Effector CD8-positive, alpha-beta T cell (primary cell): ENCODE results near the gene COL20A1.

Source experiments
- DNase-seq: peaks from one replicate; lab custom pipeline; 2025; lab: John Stamatoyannopoulos, UW

The COL20A1 gene

DNA sequence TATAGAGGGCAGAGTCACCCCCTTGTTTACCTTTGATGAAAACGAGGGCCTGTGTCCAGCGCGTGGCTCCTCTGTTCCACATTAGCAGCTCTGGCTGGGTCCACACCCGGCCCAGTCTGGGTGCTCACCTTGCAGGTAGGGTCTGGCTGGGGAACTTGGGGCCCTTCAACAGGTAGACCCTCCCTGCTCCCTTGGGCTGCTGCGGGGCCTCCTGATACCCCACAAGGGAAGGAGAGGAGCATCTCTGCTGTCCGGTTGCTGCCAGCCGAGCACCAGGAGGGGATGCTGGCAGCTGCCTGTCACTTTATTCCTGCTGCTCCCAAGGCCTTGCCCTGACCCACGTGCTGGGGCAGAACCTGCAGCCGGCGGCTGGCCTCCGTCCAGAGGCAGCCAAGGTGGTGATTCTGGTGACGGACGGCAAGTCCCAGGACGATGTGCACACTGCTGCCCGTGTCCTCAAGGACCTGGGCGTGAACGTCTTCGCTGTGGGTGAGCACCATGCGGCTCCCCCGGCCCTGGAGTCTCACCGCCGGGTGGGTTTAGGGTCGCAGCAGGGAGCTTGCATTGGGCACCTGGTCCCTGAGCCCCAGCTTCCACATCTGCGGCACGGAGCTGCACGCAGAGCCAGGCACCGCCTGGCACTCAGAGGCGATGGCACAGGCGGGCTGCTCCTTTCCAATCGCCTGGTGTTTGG lies 15.4 kb downstream of the COL20A1 start:
- no peak for DNase-seq

DNA sequence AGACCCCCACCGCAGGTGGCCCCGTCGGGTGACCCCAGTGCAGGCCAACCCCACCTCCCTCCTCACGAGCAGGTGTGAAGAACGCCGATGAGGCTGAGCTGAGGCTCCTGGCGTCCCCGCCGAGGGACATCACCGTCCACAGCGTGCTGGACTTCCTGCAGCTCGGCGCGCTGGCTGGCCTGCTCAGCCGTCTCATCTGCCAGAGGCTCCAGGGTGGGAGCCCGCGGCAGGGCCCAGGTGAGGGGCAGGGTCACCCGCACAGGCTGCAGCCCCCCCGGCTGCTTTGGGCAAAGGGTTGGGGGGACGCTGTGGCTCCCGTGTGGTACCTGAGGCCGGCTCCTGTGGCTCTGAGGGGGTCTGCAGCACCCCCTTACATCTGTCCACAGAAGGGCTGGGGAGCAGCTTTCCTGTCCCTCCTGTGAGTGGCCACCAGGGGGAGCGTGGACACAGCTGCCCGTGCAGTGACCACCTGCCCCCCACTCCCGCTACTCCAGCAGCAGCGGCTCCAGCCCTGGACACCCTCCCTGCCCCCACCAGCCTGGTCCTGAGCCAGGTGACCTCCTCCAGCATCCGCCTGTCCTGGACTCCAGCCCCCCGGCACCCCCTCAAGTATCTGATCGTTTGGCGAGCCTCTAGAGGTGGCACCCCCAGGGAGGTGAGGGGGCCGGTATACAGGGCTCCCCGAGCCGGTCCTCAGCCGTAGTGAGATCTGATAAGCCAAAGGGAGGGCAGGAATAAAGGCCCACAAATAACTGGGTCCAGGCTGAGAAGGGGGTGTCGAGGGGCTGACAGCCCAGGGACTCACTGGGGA lies 16.5 kb downstream of the COL20A1 start:
- DNase-seq: no peak

DNA sequence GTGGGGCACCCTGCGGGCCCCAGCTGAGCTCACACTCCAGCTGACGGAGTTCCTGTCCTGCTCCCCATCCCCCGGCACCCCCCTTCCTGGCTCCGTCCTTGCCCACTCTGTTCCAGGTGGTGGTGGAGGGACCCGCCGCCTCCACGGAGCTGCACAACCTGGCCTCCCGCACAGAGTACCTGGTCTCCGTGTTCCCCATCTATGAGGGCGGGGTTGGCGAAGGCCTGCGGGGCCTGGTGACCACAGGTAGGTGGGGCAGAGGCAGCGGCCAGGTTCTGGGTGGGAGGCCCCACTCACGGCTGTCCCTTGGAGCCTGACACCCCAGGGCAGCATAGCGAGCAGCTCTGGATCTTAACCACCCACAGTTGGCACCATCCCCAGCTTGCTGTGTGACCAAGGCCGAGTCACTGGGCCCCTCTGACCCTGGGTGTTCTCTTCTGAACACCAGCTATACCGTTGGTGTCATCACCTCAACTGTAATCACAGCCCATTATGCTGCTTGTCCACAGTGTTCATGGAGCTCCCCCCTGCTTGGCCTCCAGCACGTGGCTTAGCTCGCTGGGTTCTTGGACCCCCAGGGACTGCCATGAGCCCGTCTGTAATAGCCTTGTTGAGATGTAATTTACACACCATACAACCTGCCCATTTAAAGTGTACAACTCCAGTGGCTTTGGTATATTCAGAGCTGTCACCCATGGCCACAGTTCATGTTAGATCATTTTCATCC lies 17.4 kb downstream of the COL20A1 start:
- no peak for DNase-seq

DNA sequence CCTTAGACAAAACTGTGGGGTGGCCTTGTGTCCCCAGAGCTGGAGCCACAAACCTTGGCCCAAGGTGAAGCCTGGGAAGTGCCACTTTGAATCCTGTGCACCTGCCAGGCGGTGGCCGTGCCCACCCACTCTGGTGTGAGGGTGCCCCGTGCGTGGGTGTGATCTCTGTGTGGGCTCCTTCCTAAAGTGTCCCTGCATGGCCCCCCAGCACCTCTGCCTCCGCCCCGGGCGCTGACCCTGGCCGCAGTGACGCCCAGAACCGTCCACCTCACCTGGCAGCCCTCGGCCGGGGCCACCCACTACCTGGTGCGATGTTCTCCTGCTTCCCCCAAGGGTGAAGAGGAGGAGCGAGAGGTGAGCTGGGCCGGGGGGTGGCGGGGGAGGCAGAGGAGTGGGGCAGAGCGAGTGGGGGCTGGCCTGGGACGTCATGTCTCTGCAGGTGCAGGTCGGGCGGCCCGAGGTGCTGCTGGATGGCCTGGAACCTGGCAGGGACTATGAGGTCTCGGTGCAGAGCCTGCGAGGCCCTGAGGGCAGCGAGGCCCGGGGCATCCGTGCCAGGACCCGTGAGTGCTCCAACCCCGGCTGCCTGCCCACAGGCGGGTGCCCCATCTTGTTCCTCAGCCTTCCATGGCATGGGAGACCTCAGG lies 18.3 kb downstream of the COL20A1 start:
- no peak for DNase-seq

DNA sequence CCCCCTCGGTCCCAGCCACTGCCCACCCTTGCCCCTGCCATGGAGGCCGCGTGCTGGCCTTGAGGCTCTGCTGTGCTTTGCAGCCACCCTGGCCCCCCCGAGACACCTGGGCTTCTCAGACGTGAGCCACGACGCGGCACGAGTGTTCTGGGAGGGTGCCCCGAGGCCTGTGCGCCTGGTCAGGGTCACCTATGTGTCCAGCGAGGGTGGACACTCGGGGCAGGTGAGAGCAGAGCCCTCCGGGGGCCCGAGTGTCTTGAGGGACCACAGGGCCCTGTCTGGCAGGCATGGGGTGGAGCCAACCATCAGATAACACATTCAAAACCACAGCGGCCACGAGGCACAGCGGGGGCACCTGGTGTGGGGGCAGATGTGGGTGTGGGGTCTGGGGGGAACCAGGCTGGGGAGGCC lies 18.9 kb downstream of the COL20A1 start:
- DNase-seq: no peak

DNA sequence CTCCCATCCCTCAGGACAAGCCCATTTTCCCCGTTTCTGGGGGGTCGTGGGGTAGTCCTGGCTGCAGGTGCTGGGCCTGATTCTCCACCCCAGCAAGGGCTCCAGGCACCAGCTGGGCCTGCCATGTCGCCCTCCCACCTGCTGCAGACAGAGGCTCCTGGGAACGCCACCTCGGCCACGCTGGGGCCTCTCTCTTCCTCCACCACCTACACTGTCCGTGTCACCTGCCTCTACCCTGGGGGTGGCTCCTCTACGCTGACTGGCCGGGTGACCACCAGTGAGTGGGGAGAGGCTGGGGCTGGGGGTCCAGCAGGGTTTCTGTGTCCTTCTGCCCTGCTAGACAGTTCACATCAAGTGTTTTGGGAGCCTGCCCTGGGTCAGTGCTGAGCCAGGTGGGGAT lies 19.3 kb downstream of the COL20A1 start:
- no peak for DNase-seq

DNA sequence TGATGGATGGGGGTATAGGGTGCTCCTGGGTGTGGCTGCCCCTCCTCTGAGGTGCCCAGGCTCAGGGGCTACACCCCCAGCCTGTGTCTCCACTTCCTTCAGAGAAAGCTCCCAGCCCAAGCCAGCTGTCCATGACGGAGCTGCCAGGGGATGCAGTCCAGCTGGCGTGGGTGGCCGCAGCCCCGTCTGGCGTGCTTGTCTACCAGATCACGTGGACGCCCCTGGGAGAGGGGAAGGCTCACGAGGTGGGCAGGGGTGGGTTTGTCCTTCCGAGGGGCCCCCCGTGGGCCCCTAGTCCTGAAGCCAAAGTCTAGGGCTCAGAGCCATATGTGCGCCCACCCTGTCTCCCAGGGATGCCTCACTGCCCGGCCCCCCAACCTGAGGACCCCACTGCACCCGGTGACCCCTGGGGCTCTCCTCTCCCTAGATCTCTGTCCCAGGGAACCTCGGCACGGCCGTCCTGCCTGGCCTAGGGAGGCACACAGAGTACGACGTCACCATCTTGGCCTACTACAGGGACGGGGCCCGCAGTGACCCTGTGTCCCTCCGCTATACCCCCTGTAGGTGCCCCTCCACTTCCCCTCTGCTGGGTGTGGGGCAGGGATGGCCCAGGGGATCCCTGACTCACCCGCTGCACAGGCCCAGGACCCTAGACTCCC lies 19.8 kb downstream of the COL20A1 start:
- no peak for DNase-seq

DNA sequence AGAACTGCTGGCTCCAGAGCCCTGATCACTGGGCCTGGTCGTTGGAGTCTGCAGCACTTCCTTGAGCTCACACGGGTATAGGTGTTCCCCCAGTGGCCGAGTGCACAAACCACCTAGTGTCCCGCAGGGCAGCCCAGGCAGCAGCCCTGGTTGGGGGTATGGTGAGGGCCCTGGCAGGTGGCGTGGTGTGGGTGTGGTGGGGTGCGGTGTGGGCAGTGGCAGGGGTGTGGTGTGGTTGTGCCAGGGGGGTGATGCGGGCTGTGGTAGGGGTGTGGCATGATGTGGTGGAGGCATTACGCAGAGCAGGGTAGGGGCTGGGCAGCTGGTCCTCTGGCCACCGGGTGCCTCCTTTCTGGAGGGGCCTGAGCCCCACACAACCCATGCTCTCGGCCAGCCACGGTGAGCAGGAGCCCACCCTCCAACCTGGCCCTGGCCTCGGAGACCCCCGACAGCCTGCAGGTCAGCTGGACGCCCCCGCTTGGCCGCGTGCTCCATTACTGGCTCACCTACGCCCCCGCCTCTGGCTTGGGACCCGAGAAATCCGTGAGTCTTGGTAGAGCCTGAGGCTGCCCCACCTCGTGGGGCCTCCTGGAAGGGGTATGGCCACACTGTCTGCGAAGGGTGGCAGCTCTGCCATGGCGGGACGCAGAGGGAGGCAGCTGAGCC lies 20.5 kb downstream of the COL20A1 start:
- DNase-seq: no peak

DNA sequence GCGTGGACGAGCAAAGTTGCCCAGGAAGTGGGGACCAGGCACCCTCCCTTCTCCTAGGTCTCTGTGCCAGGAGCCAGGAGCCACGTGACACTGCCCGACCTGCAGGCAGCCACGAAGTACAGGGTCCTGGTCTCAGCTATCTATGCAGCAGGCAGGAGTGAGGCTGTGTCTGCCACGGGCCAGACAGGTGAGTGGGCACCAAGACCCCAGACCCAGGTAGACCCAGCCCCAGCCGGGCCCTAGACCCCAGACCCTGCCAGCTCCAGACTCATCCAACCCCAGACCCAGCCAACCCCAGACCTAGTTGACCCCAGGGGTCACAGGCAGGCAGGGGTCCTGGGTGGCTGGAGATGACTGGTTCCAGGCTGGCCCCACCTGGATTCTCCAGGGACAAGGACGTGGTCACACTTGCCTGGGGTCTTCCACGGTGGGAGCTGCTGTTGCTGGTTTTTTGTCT lies 21.1 kb downstream of the COL20A1 start:
- no peak for DNase-seq

DNA sequence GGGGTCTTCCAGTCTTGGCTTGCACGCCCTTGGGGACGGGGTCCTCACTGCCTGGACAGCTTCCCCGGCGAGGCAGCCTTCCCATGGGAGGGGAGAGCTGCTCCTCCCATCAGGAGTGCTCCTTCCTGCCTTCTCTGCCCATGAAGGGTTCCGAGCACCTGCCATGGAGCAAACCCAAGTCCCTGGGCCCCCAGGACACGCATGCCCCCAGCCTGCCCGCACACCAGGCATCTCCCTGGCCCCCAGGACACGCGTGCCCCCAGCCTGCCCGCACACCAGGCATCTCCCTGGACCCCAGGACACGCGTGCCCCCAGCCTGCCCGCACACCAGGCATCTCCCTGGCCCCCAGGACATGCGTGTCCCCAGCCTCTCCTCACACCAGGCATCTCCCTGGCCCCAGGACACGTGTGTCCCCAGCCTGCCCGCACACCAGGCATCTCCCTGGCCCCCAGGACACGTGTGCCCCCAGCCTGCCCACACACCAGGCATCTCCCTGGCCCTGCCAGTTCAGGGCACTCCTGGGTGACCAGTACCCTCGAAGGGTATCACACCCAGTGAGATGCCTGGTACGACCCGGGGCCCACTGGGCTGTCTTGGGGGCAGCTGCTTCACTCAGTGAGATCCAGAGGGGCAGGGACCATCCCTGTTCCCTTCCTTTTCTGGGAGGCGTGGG lies 21.7 kb downstream of the COL20A1 start:
- DNase-seq: no peak

DNA sequence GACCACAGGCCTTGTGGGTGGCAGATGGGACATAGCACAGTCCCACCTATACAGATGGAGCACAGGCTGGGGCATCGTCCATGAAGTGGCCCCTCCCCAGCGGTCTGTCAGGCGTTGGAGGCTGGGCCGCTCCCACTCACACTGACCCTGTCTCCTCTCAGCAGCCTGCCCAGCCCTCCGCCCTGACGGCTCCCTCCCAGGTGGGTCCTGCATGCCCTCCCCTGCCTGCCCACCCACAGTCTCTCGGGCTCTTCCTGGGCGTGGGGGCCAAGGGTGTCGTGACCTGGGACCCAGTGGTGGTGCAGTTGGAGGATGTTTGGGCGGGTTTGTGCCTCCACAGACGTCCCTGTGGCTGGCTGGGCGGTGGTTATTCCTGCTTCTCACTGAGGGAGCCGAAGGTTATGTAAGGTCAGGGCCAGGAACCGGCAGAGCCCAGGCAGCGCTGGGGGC lies 22.3 kb downstream of the COL20A1 start:
- DNase-seq: no peak

DNA sequence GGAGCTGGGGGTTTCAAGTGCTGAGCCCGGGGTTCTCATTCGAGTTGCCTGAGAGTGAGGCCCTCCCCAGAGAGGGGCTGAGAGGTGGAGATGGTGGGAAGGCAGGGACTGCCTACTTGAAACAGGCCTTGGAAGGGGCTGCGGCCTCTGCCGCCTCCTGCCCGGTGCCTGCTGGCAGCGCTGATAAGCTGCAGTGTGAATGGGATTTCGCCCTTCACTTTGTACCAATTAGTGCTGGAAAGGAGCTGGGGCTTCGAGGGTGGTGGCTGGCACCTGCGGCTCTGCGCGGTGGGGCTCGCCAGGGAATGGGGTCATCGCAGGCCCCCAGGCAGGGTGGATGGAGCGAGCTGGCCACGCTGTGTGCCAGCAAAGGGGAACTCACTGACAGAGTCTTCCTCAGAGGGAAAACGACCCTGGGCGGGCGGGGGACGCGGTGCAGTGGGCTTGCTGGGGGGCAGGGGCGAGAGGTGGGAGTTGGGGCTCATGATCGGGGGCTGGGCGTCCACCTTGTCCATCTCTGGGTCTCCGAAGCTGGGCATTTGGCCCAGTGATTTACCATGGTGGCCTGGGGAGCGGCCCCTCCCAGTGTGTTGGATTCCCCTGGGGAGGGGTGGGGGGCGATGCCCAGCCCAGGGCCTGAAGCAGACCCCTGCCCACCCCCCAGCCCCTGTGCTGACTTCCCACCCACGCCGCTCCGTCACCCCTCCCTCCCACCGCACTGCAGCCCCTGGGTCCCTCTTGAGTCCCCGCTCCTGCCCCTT lies 22.9 kb downstream of the COL20A1 start:
- no peak for DNase-seq

DNA sequence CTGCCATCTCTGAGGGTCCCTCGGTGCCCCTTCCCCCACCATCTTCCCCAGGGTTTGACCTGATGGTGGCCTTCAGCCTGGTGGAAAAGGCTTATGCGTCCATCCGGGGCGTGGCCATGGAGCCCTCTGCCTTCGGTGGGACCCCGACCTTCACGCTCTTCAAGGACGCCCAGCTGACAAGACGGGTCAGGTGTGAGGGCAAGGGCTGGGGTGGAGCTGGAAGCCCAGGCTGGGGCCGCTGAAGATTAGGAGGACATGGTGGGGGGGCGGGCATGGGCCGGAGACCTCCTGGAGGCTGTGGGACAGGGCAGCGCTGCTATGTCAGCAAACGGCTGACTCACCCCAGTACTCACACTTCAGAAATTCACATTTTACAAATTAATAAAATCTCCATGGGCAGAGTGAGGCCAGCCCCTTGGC lies 23.5 kb downstream of the COL20A1 start:
- no peak for DNase-seq

DNA sequence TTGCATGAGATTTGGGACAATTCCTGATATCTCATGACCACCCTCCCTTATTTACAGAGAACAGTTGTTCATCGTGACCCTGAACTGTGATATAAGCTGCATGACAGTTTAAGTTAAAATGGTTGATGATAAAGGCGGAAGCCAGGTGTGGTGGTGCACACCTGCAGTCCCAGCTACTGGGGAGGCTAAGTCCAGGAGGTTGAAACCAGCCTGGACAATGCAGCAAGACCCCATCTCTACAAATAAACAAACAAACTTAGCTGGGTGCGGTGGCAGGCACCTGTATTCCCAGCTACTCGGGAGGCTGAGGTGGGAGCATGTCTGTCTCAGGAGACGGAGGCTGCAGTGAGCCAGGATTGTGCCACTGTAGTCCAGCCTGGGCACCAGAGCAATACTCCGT lies 24.1 kb downstream of the COL20A1 start:
- no peak for DNase-seq

DNA sequence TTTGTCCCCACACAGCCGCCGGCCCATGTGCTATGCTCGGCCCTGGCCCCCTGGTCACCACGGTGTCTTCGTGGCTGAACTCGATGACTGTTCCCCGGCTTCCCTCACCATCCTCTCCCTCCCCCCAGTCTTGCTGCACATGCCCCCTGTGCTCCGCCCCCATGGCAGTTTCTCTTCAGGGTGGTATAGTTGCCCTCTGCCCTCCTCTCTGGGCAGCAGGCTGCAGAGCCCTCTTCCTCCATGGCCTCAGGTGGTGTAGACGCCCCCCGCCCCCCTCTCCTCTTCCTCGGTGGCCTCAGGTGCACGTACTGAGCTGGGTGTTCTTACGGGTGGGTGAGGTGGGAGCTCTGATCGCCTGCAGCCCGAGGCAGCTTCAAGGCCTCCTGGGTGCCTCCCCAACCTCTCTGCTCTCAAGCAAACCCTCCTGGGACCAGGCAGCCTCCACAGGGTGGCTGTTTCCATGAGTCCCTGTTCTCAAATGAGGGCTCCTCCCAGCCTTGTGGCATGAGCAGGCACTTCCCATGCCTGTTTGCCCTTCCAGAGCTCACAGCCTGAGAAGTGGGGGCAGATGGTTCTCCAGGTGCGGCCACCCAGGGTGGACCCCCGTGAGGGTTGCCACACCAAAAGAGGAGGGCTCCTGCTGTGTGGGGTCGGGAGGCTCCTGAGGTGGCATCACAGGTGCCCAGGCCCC lies 24.8 kb downstream of the COL20A1 start:
- DNase-seq: no peak

DNA sequence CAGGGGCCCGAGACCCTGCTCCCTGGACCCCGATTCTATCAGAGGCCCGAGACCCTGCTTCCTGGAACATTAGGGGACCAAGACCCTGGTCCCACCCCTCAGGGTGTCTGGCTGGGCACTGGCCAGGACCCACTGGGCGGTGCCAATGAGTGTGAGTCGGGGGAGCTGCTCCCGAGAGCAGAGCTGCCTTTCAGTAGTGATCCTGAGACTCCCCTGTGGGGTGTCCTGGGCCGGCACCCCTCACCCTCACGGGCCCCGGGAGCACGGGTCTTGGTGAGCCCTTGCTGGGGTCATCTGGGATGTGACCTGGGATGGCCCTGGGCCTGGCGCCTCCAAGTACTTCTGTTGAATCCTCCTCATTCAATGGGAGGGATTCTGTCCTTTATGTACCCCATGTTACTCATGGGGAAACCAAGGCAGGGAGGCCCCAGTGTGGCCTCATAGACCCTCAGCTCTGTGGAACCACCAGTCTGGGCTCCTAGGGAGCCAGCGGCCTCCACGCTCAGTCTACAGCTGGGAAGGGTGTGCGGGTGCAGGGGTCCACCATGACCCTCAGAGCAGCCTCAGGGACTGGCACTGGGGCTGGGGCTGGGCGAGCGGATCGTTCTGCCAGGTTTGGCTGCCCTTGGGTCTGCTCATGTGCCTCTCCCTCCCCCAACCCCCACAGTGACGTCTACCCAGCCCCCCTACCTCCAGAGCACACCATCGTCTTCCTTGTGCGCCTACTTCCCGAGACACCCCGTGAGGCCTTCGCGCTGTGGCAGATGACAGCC lies 25.6 kb downstream of the COL20A1 start:
- DNase-seq: no peak

DNA sequence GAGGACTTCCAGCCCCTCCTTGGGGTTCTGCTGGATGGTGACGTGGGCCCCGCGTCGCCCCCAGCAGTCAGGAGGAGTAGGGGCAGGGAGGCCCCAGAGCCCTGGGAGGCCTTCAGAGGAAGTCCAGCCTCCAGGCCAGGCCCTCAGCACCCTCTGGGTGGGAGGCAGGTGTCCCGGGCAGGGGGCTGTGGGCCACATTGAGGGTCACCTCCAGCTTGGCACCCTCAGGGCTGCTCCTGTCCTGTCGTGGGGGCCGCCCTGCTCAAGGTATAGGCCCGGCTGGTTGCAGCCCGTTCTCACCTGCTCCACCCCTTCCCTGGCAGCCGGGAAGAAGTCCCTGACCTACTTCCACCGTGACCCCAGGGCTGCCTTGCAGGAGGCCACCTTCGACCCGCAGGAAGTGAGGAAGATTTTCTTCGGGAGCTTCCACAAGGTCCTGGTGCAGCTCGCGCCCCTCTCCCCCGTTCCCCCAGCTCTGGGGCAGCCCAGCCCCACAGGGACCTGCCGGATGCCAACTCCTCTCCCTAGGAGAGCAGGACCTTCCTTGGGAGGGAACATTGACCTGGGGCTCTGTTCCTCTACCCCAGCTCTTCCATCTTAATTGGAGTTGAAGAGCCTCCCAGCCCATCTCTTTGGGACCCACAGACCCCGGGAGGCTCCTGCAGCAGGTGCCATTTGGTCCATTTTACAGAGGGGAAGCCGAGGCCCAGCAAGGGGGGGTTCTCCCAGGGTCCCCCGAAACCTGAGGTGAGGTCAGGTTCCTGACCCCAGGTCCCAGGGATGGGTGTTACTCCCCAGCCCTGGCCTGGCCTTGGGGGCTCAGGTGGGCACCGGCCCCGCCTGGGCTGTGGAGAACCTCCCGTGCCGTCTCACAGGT lies 26.4 kb downstream of the COL20A1 start:
- no peak for DNase-seq
